GM12872 (cell line): ENCODE measurements around the gene FADS6.

ENCODE experiments used
- TF ChIP-seq, protein P1 (sequence below): IDR thresholded peaks from 3 replicates; pipeline ENCODE4 v1.5.1; 2011; ENCODE audit warnings: low read depth, mild to moderate bottlenecking, low read length, moderate library complexity; ENCODE audit not compliant: insufficient read depth

The FADS6 gene

DNA sequence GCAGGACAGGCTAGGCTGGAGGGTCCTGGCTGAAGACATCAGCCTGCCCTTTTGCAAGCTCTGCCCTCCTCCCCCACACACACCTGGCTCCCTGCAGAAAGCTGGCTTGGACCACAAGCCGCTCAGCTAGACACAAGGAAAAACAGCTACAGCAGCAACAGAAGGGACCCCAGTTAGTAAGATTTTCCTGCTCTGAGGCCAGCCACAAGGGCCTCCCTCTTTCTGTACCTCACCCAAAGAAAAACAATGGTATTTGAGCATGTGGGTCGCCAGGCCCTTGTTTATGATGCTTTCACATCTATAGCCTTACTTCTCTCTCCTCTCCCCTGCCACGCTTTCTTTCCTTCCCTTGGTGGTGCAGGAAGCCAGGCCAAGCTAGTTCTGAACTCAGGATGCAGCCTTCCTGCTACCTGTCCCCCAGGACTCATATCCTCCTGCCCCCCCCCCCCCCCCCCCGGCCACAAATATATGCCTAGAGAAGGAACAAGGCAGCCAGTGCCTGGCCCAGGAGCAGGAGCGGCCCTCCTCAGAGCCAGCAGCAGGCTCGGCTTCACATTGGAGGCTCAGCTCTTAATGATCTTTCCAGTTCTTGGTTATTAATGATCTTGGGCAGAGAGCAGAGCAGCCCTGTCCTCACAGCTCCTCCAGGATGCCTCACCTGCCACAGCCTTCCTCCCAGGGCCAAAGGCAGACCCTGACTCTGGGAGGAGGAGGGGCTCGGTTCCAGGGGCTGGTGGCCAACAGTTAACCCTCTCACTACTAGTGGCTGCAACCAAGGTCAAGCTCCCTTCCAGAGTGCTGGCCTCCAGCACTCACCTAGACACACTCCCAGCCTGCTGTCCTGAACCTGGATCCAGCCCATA, 53.2 kb downstream of the FADS6 start:
- TF ChIP-seq, protein P1, sequence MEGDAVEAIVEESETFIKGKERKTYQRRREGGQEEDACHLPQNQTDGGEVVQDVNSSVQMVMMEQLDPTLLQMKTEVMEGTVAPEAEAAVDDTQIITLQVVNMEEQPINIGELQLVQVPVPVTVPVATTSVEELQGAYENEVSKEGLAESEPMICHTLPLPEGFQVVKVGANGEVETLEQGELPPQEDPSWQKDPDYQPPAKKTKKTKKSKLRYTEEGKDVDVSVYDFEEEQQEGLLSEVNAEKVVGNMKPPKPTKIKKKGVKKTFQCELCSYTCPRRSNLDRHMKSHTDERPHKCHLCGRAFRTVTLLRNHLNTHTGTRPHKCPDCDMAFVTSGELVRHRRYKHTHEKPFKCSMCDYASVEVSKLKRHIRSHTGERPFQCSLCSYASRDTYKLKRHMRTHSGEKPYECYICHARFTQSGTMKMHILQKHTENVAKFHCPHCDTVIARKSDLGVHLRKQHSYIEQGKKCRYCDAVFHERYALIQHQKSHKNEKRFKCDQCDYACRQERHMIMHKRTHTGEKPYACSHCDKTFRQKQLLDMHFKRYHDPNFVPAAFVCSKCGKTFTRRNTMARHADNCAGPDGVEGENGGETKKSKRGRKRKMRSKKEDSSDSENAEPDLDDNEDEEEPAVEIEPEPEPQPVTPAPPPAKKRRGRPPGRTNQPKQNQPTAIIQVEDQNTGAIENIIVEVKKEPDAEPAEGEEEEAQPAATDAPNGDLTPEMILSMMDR = no peak

DNA sequence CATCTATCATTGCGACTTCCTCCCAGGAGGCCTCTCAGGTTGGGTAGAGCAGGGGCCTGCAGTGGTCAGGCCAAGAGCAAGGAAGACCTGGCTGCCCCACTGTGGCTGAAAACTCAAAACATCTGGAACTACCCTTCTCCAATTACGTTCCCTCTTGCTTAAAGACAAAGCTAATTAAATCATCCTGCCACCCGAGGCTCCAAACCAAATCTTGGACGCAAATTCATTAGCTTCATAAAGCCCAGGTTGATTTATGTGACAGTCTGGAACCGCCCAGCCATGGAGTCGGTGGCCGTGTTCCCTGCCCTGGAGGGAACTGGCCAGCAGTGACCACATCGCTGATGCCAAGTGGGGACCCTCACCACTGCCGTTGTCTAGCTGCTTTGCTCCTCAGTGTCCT, 55.2 kb downstream of the FADS6 start:
- TF ChIP-seq, protein P1 = no peak

DNA sequence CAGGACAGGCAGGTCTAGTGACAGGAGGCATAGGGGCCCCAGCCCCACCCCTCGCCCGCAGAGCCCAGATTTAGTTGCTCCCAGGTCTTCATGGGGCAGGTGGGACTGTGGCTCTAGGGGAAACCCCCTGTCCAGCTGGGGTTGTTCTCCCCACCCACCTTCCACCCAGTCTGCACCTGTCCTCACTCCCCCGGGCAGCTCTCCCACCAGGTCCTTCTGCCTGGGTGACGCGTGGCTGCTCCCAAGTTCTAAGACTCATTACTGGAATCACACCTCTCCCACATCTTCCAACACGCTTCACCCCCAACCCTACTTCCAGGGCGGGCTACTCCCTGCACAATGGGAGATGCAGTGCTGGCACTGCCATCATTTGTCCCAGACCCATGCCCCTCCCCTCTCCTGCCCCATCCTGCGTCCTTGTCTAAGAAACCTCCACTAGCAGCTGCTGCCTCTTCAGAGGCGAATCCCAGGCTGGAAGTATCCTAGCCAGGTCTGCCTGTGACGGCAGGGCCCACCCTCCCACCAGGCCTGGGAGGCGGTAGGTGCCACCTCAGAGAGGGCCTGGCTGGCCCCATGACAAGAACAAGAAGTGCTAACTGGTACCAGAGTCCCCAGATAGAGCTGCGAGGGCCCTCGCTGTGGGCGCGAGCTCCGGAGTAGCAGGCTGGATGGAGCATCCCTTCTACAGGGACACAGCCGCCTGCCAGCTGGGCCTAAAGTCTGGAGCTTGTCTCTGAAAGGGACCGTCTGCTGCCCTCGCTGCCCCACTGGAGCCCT, 56.6 kb downstream of the FADS6 start:
- TF ChIP-seq, protein P1 = no peak

DNA sequence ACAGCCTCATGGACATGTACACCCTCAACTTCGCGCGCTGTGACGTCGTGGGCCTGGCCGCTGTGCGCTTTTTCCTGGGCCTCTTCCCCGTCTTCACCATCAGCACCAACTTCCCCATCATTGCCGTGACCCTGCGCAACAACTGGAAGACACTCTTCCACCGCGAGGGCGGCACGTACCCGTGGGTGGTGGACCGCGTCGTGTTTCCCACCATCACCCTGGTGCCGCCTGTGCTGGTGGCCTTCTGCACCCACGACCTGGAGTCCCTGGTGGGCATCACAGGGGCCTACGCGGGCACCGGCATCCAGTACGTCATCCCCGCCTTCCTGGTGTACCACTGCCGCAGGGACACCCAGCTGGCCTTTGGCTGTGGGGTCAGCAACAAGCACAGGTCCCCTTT, 57.2 kb downstream of the FADS6 start:
- TF ChIP-seq, protein P1 = no peak

DNA sequence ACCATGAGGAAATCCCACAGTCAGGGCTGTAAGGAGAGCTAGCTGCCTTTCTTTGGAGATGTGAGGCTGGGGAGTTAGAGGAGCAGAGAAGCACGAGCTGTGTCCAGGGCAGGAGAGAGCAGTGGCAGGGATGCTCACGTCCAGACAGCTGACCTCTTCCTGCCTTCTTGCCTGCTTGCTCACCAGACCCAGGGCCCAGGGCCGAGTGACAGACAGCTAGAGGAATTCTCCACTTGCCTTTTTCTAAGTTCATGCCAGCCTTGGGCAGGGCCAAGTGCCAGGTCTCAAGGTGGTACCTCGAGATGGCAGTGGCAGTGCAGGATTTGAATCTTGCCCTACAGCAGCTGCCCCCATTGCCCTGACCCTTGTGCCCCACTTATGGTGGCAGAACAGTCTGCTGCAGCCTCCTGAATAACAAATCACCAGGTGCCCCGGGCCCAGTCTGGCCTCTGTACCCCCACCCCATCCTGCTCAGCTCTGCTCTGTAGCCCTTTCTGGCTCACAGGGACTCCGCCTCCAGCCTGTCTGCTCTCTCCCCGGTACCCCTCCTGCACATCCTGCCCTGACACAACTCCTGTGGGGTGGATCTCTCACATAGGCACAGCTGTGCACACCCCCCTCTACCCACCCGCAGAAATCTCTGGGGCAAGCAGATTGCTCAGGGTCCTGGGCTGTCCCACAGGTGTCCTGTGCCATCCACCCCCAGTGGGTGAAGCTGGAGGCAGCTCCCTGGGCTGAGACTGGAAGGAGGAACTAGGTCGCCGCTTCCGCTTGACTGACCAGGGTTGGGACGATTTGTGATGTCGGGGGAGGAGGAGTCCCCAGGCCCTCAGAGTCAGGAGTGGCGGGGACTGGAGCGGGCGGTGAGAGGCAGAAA, 59.7 kb downstream of the FADS6 start:
- TF ChIP-seq, protein P1 = no peak

DNA sequence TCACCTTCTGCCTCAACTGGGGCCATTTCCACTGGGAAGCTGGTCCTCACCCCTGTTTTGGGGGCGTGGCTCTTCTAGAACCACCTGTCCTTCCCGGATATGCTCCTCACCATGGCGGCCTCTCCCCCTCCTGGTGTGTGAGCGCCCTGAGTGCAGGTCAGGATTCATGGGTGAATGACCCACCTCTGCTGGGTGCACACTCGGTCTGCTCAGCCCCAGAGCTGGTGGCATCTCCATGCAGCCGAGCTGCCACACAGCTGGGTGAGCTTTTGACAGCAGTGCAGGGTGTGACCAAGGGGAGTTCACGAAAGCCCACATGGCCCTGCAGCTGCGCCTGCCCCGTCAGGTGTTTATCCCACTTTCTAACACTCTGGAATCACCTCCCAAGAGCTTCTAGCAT, 61.0 kb downstream of the FADS6 start:
- TF ChIP-seq, protein P1 = no peak
